Vagina (tissue), 2 donors: Measurements from ENCODE around the gene CSTF3.

Source experiments
- CTCF ChIP-seq, 3 experiments: fragments of 450-650 bp in 2 of 3; fragments of 200-600 bp in 1 of 3; sonication (generic) in 1 of 3; IDR thresholded peaks; one replicate each; pipeline ENCODE4 v1.5.1; 2017 to 2019; ENCODE audit warnings: antibody characterized with exemption in 3 of 3, mild to moderate bottlenecking in 2 of 3, moderate library complexity in 2 of 3
- POLR2AphosphoS5 ChIP-seq, 2 donors: sonication (generic); formaldehyde crosslinking; IDR thresholded peaks; one replicate each; pipeline ENCODE4 v1.9.0; 2017; ENCODE audit warnings: antibody characterized with exemption in 2 of 2, mild to moderate bottlenecking in 2 of 2, low read depth in 1 of 2; ENCODE audit not compliant: insufficient read depth in 1 of 2

- no peak for TF ChIP-seq CTCF (IDR thresholded peaks at IDR 0.05)
- TF ChIP-seq POLR2AphosphoS5 (IDR thresholded peaks at IDR 0.05; ENCODE audit: insufficient read depth in 1 of 2, low read depth in 1 of 2), result no peak
Observed at GRCh38 chr11:33072465-33072864, 88.8 kb downstream of the CSTF3 start.
